ENCODE results near the gene KLHL35. TPM values are rescaled to one million over a fixed set of nuclear protein-coding genes. Genes with fewer than 3 reads are reported as not detected.

The KLHL35 gene
- total RNA-seq (2.2 and 2.7 TPM in 2 replicates), polyA plus RNA-seq (2.6 and 3.4 TPM in 2 replicates)

GRCh38 chr11:75432911-75433321, at the start of gene KLHL35:
KLHL35 (minus strand) TSS chr11:75433203; CDS start chr11:75430629, 2,574 bp downstream.
- Histone ChIP-seq H3K27me3 (peaks cover 57% of the 10 kb centered on the region), H3K36me3 (no peaks in the 10 kb centered on the region), H3K27ac (no peak within 1 kb of the TSS), H3K9me3 (ENCODE audit: low read depth) (no peaks in the 10 kb centered on the region), H3K4me1 (ENCODE audit: low read depth) (no peaks in the 10 kb centered on the region), H3K4me3 (no peak within 1 kb of the TSS)
- DNase-seq (ENCODE audit: low read depth in 1 of 2, low spot score in 1 of 2): peak in 1 of 2 donors; percentile 16
- no peak for TF ChIP-seq CTCF (IDR thresholded peaks at IDR 0.05; ENCODE audit: low read depth, low read length)

GRCh38 chr11:75481922-75482606, 49.1 kb upstream of the KLHL35 start:
- TF ChIP-seq CTCF (IDR thresholded peaks at IDR 0.05; ENCODE audit: low read depth, low read length): no peak
- no peaks in the 10 kb centered on the region for H3K27me3 ChIP-seq
- no peak overlapping the region for H3K27ac ChIP-seq
- DNase-seq (ENCODE audit: low read depth in 1 of 2, low spot score in 1 of 2): no peak
- H3K4me3 ChIP-seq: no peak overlapping the region
- peaks cover 3% of the 10 kb centered on the region for H3K4me1 ChIP-seq (ENCODE audit: low read depth)
- no peaks in the 10 kb centered on the region for H3K36me3 ChIP-seq
- H3K9me3 ChIP-seq (ENCODE audit: low read depth): no peaks in the 10 kb centered on the region

- TF ChIP-seq CTCF (IDR thresholded peaks at IDR 0.05; ENCODE audit: low read depth, low read length): no peak
- no peak for DNase-seq (ENCODE audit: low read depth in 1 of 2, low spot score in 1 of 2)
Observed at GRCh38 chr11:75481223-75481921, 48.4 kb upstream of the KLHL35 start.

GRCh38 chr11:75480185-75481175, 47.5 kb upstream of the KLHL35 start:
- no peak for DNase-seq (ENCODE audit: low read depth in 1 of 2, low spot score in 1 of 2)
- Histone ChIP-seq H3K9me3 (ENCODE audit: low read depth) (no peaks in the 10 kb centered on the region), H3K4me1 (ENCODE audit: low read depth) (peaks cover 12% of the 10 kb centered on the region), H3K36me3 (no peaks in the 10 kb centered on the region), H3K4me3 (no peak overlapping the region), H3K27me3 (no peaks in the 10 kb centered on the region), H3K27ac (no peak overlapping the region)
- TF ChIP-seq CTCF (IDR thresholded peaks at IDR 0.05; ENCODE audit: low read depth, low read length): no peak

More at GRCh38 chr11:75481223-75481921, 48.4 kb upstream of the KLHL35 start:
- Histone ChIP-seq H3K4me3 (no peak overlapping the region), H3K27ac (no peak overlapping the region), H3K9me3 (ENCODE audit: low read depth) (no peaks in the 10 kb centered on the region), H3K27me3 (no peaks in the 10 kb centered on the region), H3K36me3 (no peaks in the 10 kb centered on the region), H3K4me1 (ENCODE audit: low read depth) (peaks cover 10% of the 10 kb centered on the region)

GRCh38 chr11:75479597-75480145, 46.7 kb upstream of the KLHL35 start:
- H3K9me3 ChIP-seq (ENCODE audit: low read depth): no peaks in the 10 kb centered on the region
- H3K36me3 ChIP-seq: no peaks in the 10 kb centered on the region
- no peak for TF ChIP-seq CTCF (IDR thresholded peaks at IDR 0.05; ENCODE audit: low read depth, low read length)
- H3K27me3 ChIP-seq: no peaks in the 10 kb centered on the region
- no peak overlapping the region for H3K4me3 ChIP-seq
- DNase-seq (ENCODE audit: low read depth in 1 of 2, low spot score in 1 of 2): no peak
- peaks cover 12% of the 10 kb centered on the region for H3K4me1 ChIP-seq (ENCODE audit: low read depth)
- H3K27ac ChIP-seq: no peak overlapping the region
